ENCODE data around the gene PALD1.

Gene PALD1

GRCh38 chr10:70615211-70615610 lies 136.6 kb downstream of the PALD1 start:
- TF ChIP-seq CTCF (IDR thresholded peaks at IDR 0.05; ENCODE audit: low read depth, low read length, missing control alignments) = no peak
- Histone ChIP-seq H3K27me3 (replicated peaks) (no peaks in the 10 kb centered on the region), H3K4me3 (ENCODE audit: low read depth, low read length) (no peak overlapping the region), H3K36me3 (replicated peaks) (no peaks in the 10 kb centered on the region), H3K27ac (no peak overlapping the region)
- in situ Hi-C loops (cut with HindIII; ENCODE audit: low pct_ligation_motif_present, low sequenced_read_pairs) = no loop called here
- DNase-seq = no peak

- no peak overlapping the region for H3K27ac ChIP-seq
- H3K27me3 ChIP-seq (replicated peaks) = no peaks in the 10 kb centered on the region
- no peak for DNase-seq
- no peak for TF ChIP-seq CTCF (IDR thresholded peaks at IDR 0.05; ENCODE audit: low read depth, low read length, missing control alignments)
- in situ Hi-C loops (cut with HindIII; ENCODE audit: low pct_ligation_motif_present, low sequenced_read_pairs) = no loop called here
- no peak overlapping the region for H3K4me3 ChIP-seq (ENCODE audit: low read depth, low read length)
- no peaks in the 10 kb centered on the region for H3K36me3 ChIP-seq (replicated peaks)
Measured at GRCh38 chr10:70615784-70616522, 137.4 kb downstream of the PALD1 start.

DNA sequence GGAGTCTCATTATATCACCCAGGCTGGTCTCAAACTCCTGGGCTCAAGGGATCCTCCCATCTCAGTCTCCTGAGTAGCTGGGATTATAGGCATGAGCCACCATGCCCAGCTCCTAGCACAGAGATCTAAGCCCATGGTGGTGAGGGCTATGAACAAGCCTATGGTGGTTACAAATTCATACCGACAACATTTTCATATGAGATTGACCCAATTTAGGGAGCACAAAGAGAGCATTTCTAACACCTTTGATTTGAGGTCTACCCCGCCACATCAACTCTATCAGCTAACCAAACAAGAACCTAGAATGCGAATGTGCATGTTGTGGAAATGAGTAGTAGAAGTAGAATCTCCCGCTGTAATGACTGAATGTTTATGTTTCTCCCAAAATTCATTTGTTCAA lies 138.2 kb downstream of the PALD1 start:
- no peak overlapping the region for H3K27ac ChIP-seq
- in situ Hi-C loops (cut with HindIII; ENCODE audit: low pct_ligation_motif_present, low sequenced_read_pairs) = no loop called here
- no peaks in the 10 kb centered on the region for H3K36me3 ChIP-seq (replicated peaks)
- no peak overlapping the region for H3K4me3 ChIP-seq (ENCODE audit: low read depth, low read length)
- H3K27me3 ChIP-seq (replicated peaks) = no peaks in the 10 kb centered on the region
- DNase-seq = no peak
- no peak for TF ChIP-seq CTCF (IDR thresholded peaks at IDR 0.05; ENCODE audit: low read depth, low read length, missing control alignments)

Measured in brain microvascular endothelial cell (primary cell).